ENCODE data around the gene ABHD14A.
"Not testable (repeated sequence)": the region's sequence is repeated elsewhere in the genome, so short reads cannot be mapped to it uniquely, and the experiment has no call there.

- TF ChIP-seq CTCF (IDR thresholded peaks at IDR 0.05); POLR2A (IDR thresholded peaks at IDR 0.05); EP300 (IDR thresholded peaks at IDR 0.05; ENCODE audit: low read depth): not testable (repeated sequence)
These were observed 18.8 kb downstream of the ABHD14A start for GRCh38 chr3:51993657-51994056.
